Liver (tissue), 3 donors: ENCODE data around the gene PAX4.

Experiments used
- ATF3 ChIP-seq: IDR thresholded peaks from 2 replicates; pipeline ENCODE4 v1.6.1; 2016; ENCODE audit warnings: antibody characterized with exemption
- CTCF ChIP-seq: fragments of 150-350 bp; IDR thresholded peaks from 2 replicates; pipeline ENCODE4 v1.5.1; 2017; ENCODE audit warnings: improper control_type of control experiment, low read depth, low read length; ENCODE audit not compliant: missing input control
- EGR1 ChIP-seq, 2 donors: IDR thresholded peaks; 2 replicates each; pipeline ENCODE4 v1.6.1; 2016 to 2018; ENCODE audit warnings: antibody characterized with exemption in 2 of 2, low read depth in 2 of 2
- GABPA ChIP-seq, 2 donors: IDR thresholded peaks in 1 of 2; conservative IDR thresholded peaks in 1 of 2; 2 replicates each; pipeline ENCODE4 v1.6.1; 2016; ENCODE audit warnings: antibody characterized with exemption in 2 of 2, mild to moderate bottlenecking in 1 of 2, moderate library complexity in 1 of 2
- HNF4A ChIP-seq, 2 donors: conservative IDR thresholded peaks; 2 replicates each; pipeline ENCODE4 v1.6.1; 2016; ENCODE audit warnings: antibody characterized with exemption in 2 of 2, mild to moderate bottlenecking in 2 of 2
- JUND ChIP-seq, 2 donors: IDR thresholded peaks; 2 replicates each; pipeline ENCODE4 v1.6.1; 2016; ENCODE audit warnings: antibody characterized with exemption in 2 of 2
- MAX ChIP-seq: IDR thresholded peaks from 2 replicates; pipeline ENCODE4 v1.6.1; 2016; ENCODE audit warnings: antibody characterized with exemption
- RAD21 ChIP-seq, 2 donors: IDR thresholded peaks; 2 replicates each; pipeline ENCODE4 v1.6.1; 2016; ENCODE audit warnings: antibody characterized with exemption in 2 of 2, mild to moderate bottlenecking in 2 of 2
- REST ChIP-seq: IDR thresholded peaks from 2 replicates; pipeline ENCODE4 v1.6.1; 2016; ENCODE audit warnings: antibody characterized with exemption, mild to moderate bottlenecking
- RXRA ChIP-seq, 2 donors: IDR thresholded peaks; 2 replicates each; pipeline ENCODE4 v1.6.1; 2017 to 2018; ENCODE audit warnings: antibody characterized with exemption in 2 of 2, mild to moderate bottlenecking in 1 of 2
- SP1 ChIP-seq: IDR thresholded peaks from 2 replicates; pipeline ENCODE4 v1.6.1; 2018; ENCODE audit warnings: antibody characterized with exemption, mild to moderate bottlenecking
- TAF1 ChIP-seq: conservative IDR thresholded peaks from 2 replicates; pipeline ENCODE4 v1.6.1; 2016; ENCODE audit warnings: antibody characterized with exemption, mild to moderate bottlenecking
- YY1 ChIP-seq: IDR thresholded peaks from 2 replicates; pipeline ENCODE4 v1.6.1; 2016; ENCODE audit warnings: antibody characterized with exemption, mild to moderate bottlenecking
- ZBTB33 ChIP-seq: IDR thresholded peaks from 2 replicates; pipeline ENCODE4 v1.6.1; 2016; ENCODE audit warnings: antibody characterized with exemption
- donor health status: healthy.
- donor health status: healthy.

- TF ChIP-seq SP1, result no peak
- no peak for TF ChIP-seq CTCF
- no peak for TF ChIP-seq EGR1 (IDR thresholded peaks at IDR 0.05; ENCODE audit: low read depth in 2 of 2)
- no peak for TF ChIP-seq RXRA (IDR thresholded peaks at IDR 0.05)
- TF ChIP-seq TAF1, result no peak
- no peak for TF ChIP-seq JUND (IDR thresholded peaks at IDR 0.05)
- TF ChIP-seq ZBTB33, result no peak
- no peak for TF ChIP-seq ATF3
- TF ChIP-seq YY1, result no peak
- no peak for TF ChIP-seq MAX
- no peak for TF ChIP-seq REST
- TF ChIP-seq GABPA (IDR thresholded peaks at IDR 0.05 in 1 of 2, conservative IDR thresholded peaks at IDR 0.05 in 1 of 2), result no peak
- TF ChIP-seq RAD21 (IDR thresholded peaks at IDR 0.05), result no peak
- no peak for TF ChIP-seq HNF4A (conservative IDR thresholded peaks at IDR 0.05)
These were observed 46.0 kb downstream of the PAX4 start for GRCh38 chr7:127571741-127572505.
